KG1 (cell line): ENCODE measurements around the gene IL34.
"Not testable (repeated sequence)": the region's sequence is repeated elsewhere in the genome, so short reads cannot be mapped to it uniquely, and the experiment has no call there.

Experiments used
- DNase-seq: peaks from one replicate; lab custom pipeline; 2025; lab: John Stamatoyannopoulos, UW

Gene IL34

DNA sequence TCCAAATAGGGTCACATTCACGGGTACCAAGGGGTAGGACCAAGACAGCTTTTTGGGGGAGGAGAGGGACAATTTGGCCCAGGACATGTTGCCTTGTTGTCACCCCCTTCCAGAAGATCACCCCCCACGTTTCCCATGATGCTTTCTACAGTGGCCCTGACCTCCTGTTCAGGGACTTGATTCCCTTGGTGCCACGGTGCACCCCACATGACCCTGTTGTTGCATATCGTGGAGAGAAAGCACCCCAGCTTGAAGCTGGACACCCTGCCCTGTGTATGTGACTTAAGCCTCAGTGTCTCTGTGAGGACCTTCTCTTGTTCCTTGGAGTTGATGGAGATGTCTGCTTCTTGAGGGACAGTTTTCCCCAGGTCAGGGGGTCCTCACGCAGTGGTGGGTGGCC lies 12.6 kb downstream of the IL34 start:
- DNase-seq, result no peak

DNA sequence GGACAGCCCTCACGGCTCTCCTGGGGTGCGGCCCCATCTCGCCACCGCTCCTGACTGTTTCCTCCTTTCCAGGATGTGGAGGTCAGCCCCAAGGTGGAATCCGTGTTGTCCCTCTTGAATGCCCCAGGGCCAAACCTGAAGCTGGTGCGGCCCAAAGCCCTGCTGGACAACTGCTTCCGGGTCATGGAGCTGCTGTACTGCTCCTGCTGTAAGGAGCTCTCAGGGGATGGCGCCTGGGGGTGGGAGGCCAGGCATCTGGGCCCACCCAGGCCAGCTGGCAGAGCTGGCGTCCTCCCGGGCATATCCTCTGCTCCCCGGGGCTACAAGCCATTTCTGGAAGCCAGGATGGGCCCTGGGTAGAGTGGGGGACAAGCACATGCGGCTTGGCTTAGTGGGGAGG lies 13.2 kb downstream of the IL34 start:
- no peak for DNase-seq

DNA sequence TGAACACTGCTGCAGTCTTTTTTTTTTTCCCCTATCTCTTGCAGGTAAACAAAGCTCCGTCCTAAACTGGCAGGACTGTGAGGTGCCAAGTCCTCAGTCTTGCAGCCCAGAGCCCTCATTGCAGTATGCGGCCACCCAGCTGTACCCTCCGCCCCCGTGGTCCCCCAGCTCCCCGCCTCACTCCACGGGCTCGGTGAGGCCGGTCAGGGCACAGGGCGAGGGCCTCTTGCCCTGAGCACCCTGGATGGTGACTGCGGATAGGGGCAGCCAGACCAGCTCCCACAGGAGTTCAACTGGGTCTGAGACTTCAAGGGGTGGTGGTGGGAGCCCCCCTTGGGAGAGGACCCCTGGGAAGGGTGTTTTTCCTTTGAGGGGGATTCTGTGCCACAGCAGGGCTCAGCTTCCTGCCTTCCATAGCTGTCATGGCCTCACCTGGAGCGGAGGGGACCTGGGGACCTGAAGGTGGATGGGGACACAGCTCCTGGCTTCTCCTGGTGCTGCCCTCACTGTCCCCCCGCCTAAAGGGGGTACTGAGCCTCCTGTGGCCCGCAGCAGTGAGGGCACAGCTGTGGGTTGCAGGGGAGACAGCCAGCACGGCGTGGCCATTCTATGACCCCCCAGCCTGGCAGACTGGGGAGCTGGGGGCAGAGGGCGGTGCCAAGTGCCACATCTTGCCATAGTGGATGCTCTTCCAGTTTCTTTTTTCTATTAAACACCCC lies 13.8 kb downstream of the IL34 start:
- DNase-seq, result no peak

DNA sequence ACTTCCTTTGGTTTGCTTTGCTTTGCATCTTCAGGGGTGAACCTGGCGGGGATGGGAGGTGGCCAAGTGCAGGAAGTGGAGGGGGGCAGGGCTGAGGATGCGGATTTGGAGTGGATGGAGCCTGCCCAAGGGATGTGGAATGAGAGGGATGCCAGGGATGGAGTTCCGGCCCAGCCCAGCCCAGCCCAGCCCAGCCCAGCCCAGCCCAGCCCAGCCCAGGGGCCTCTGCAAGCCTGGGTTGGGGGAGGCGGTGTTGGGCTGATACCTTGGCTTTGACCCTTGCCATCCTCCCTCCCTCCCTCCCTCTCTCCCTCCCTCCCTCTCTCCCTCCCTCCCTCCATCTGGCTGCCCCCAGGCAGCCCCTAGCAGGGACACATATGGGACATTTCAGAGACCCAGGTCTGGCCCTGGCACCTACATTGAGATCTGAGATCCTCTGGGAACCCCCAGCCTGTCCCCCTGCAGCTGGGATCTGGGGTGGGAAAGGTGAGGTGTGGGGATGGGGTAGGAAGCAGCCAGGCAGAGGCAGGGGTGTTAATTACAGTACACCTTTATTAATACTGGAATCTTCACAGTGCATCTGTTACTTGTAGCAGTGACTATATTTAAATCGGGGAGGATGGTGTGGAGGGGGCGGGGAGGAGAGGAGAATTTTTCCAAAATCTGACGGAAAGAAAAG lies 14.5 kb downstream of the IL34 start:
- DNase-seq, result no peak

DNA sequence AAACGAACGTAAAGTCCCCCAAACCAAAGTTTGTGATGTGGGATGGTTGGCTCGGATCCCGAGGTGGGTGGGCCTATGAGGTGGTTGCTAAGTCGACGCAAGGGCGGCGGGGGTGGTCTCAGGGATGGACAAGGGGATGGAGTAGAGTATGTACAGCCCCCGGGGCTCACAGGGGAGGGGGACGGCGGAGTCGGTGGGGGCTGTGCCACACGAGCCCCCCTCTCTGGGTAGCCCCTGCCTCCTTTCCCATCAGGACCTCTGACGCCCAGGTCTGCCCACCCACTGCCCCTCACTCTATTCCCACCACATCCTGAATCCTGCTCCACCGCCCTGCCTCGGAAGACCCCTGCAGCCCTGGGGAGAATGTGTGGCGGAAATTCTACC lies 15.2 kb downstream of the IL34 start:
- no peak for DNase-seq

DNA sequence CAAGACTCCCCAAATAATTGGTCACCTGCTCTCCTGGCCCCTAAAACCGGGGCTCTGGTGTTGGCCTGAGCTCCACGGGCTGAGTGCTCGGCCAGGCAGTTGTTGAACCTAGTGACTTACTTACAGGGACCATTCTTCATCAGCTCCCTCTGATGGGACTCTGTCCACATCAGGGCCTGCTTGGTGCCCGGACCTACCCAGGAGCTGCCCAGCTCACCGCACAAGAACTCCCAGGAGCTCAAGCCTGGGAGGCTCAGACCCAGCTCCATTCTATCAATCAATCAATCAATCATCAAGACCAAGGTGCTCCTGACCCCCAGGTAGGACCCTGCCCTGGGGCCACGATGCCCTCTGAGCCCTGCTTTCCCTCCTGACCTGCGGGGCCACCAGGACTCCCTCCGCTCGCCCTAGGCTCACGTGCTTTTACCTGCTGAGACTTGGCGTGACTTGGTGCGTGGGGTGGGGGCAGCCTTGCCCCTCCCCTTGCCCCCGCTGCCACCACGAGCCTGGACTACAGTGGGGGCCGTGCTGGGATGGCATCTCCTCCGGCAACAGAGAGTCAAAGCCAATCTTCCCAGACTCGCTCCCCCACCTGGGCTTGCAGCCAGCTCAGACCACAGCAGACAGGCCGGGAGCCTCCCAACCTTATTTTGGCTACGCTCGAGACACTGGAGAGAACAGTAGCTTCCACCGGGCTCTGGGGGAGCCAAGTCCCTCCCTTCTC lies 15.7 kb downstream of the IL34 start:
- no peak for DNase-seq

DNA sequence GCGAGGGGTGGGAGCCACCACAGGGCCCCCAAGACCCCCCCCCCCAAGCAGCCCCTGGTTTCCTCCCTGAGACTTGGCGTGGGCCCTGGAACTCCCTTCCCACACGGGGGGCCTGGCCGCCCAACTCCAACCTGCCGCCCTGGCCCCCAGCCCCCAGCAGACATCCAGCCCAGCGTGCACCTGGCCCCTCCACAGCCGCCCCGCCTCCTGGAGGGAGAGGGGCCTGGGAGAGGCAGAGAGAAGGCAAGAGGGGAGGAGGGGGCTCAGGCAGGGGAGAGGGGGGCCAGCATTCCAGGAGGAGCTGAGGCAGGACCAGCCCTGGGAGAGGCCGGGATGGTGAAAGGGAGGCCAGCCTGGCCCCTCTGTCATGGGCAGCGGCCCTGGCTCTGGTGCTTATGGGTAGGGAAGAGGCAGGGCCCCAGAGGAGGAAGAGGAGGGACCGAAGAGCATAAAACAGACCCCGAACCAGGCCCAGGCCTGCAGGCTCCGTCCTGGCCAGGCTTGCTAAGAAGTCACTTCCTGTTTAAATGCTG lies 16.7 kb downstream of the IL34 start:
- no peak for DNase-seq

DNA sequence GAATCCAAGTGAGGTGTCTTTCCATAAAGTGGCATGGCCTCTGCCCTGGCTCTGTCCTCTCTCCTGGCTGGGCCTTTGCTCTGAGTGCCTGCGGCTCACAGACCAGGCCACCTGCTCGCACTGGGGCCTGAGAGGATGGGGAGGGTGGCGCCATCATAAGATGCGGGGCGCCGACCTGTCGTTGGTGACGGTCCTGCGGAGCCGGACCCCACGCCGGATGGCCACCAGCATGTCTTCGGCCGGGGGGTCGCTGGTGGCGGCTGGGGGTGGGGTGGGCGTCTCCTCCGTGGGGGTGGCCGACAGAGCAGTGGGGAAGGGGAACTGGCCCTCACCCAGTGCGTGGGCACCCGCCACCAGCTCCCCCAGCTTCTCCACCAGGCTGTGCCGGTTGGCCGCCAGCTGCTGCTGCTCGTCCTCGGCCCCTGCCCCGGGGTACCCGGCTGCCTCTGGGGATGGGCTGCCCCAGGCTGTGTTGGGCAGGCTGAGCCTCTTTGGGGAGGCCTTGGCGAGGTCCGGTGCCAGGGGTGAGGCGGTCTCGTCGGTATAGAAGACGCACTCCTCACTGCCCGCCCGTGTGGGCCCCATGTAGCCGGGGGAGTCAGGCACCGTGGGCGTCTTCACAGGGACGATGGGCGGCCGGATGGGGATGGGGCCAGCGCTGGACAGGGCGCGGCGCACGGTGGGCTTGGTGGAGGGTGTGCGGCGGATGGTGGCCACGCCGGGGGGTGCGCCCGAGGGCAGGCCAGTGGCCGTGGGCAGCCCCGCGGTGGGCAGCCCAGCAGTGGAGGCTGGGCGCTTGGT lies 17.4 kb downstream of the IL34 start:
- DNase-seq, result no peak

DNA sequence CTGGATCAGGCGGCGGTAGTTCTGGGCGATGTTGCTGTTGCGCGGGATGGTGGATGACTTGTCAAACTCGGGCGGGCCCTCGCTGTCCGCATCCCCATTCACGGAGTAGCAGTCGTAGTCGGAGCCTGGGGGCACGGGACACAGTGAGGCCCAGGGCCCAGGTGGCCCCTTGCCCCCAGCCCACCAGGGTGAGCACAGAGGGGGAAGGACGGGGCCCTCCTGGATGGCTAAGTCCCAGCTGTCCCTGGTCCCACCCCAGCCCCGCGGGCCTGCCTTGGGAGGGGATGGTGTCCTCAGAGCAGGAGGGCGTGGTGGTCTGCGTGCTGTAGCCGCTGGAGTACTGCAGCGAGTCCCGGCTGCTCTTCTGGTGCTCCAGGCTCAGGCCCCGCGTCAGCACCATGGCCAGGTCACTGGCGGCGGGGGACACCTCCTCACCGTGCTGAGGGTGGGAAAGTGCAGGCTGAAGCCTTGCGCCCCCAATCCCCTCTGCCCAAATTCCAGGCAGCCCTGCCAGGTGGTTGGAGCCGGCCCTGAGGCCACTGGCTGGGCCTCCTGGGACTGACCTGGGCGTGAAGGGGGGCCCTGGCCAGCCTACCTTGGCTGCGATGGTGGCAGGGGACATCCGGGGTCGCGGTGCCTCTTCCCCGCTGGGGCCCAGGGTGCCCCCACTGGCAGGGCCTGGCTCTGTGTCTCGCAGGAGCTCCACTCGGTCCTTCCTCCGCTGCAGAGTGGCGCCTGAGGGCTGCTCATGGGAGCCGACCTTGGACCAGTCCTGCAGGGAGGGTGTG lies 18.2 kb downstream of the IL34 start:
- DNase-seq, result no peak

DNA sequence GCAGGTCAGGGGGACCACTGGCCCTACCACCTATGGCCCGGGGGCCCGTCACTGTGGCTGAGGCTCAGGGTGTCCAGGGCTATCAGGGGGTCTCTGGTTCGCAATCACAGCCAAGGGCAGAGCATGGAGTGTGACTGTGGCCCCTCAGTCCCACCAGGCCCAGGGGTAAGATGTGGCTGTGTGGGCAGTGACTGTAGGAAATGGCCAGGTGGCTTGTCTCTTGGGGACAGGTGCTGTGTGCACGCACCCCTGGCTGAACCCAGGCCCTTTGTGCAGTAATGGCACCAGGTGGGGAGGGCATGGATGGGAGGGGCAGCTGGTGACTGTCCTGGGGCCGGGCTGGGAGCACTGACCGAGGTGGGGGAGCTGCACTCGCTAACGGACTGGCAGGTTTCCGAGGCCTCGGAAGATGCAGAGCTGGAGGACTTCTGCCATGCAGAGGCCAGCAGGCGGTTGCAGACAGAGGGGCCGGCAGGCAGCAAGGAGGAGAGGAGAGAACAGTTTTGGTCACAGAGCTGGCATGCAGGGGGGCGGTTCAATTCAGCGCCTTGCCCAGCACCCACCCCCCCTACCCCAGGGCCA lies 18.8 kb downstream of the IL34 start:
- no peak for DNase-seq

DNA sequence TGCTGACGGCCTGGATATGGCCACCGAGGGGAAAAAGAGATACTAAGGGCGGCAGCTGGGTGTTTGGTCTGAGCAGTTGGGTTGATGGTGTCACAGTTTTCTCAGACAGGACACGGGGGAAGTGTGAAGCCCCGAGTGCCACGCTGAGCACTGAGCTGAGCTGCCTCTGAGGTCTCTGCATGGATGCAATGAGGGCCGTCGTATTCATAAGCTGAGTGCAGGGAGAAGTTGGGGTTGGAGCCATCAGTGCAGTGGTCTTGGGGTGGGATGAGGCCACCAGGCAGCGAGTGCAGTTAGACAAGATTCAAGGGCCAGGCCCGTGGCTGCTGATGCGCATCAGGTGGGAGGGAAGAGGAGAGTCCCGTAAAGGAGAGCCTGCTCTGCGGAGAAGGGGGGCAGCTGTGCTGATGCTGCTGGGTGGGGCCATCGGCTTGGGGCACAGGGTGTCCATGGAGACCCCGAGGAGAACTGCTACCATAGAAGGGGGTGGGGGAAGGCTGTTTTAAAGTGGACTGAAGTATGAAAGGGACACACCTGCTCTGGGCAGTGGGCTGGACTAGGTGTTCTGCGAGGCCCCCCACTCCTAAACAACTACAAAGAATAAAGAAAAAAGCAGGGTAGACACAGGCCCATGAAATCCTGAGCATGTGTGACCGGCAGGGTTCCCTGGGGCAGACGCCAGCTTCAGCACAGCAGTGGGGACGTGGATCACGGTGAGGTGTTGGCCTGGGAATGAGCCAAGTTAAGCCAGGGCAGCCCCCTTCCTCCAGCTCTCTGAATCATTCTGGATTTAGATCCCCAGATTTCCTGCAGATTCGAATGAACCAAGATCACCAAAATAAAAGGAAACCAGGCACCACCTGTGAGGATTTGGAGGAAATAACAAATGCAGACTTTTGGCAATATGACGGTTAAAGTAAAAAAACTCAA lies 19.7 kb downstream of the IL34 start:
- DNase-seq, result no peak

DNA sequence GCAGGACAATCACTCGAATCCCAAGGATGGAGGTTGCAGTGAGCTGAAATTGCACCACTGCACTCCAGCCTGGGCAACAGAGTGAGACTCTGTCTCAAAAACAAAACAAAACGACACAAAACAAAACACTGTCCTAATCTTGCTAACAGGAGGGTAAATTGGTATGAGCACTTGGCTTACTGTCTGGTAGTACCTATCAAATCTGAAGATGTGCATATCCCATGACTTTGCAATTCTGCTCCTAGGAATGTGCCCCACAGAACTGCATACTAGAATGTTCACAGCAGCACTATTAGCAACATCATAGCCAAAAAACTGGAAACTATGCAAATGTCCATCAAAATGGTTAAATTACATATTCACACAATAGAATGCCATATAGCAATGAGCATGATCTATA lies 23.8 kb downstream of the IL34 start:
- DNase-seq, result no peak

DNA sequence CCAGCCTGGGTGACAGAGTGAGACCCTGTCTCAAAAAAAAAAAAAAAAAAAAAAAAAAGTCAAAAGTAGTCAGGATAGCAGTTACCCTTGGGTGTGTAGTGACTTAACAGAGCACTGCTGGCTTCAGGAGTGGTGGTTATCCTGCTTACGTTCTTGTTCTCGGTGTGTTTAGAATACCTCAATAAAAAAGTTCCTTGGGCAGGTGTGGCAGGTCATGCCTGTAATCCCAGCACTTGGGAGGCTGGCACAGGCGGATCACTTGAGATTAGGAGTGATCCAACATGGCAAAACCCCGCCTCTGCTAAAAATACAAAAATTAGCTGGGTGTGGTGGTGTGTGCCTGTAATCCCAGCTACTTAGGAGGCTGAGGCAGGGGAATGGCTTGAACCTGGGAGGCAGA lies 24.6 kb downstream of the IL34 start:
- DNase-seq, result not testable (repeated sequence)

DNA sequence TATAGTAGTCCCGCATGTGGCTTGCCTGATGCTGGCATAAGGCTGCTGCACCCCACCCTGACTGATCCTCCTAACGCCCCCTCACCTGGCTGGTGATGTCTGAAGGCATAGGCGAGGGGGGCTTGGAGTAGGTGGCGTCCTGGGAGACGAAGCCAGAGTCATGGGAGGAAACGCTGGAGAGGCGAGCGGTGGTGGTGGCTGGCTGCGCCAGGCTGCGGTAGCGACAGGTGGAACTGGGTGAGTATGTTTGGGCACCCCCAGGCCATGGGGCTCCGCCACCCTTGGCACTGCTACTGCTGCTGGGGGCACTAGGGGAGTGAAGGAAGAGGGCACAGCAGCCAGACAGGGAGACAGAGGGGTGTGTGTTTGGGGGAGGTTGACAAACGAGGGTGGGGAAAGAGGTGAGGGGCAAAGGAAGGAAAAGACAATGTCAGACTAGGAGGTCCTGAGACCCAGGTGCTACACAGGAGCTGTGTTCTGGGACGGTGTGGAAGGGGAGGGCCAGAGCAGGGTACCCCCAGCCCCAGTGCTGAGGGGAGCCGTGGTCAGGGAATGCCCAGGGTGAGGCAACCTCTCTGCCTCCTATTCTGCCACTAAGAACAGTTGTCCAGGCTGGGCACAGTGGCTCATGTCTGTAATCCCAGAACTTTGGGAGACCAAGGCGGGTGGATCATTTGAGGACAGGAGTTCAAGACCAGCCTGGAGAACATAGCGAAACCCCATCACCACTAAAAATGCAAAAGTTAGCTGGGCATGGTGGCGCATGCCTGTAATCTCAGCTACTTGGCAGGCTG lies 28.1 kb downstream of the IL34 start:
- no peak for DNase-seq

DNA sequence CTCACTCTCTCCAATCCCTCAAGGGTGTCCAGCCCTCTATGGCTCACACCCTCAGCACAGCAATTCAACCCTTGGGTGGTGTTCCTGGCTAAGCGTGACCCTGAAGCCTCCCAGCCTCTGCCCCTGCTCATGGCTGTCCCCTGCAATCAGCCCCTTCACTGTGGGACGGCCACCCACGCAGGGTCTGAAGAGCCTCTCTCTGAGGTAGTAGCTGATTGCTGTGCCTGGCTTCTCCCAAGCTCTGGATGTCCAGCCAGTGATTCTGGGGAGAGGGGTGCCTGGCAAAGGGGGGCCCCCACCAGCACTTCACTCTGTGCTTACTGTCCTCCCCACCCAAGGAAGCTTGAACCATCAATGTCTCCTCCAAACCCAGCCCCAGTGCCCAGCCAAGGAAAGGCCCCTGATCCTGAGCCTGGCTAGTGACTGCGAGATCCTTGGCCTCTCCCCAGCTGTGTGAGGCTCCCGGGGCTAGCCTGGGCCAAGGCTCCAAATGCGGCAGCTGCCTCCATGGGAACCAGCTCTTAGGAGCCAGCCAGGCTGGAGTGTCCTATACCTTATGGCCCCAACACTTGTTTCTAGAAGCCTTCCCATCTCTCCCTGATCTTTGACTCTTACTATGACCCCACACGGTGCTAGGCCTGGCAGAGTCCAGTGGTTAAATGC lies 29.6 kb downstream of the IL34 start:
- no peak for DNase-seq

DNA sequence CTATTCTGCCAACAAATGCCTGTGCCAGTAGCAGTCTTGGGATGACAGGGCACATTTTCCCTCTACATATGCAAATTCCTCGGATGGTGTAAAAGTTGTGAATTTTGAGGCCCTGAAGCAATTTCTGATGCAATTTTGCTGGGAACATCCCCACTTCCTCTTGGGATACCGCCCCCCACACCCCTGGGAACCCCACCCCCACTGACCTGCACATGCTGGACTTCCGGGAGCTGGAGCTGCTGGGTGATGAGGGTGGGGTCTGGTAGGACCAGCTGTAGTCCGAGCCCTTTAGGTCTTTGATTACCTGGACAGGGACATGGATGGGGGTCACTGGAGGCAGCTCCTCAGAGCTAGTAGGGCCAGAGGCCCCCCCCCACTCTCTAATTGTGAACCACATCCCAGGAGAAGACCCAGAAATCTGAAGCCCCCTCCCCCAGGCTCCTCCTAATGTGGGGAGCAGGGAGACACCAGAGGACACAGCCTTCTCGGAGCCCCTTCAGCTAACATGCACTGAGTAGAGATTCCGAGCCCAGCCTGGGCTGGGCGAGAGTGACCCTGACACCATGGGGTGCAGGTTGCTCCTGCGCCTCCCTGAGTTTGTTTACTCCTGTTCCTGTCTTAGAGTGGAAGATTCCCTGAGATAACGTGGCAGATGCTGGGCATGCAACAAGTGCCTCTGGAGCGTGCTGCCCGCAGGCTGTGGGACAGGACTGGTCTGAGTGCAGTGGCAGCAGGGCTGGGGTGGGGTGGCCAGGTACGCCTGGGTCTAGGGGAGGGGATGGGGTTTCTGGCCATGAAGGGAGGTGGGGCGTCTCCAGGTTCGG lies 30.5 kb downstream of the IL34 start:
- DNase-seq, result no peak

DNA sequence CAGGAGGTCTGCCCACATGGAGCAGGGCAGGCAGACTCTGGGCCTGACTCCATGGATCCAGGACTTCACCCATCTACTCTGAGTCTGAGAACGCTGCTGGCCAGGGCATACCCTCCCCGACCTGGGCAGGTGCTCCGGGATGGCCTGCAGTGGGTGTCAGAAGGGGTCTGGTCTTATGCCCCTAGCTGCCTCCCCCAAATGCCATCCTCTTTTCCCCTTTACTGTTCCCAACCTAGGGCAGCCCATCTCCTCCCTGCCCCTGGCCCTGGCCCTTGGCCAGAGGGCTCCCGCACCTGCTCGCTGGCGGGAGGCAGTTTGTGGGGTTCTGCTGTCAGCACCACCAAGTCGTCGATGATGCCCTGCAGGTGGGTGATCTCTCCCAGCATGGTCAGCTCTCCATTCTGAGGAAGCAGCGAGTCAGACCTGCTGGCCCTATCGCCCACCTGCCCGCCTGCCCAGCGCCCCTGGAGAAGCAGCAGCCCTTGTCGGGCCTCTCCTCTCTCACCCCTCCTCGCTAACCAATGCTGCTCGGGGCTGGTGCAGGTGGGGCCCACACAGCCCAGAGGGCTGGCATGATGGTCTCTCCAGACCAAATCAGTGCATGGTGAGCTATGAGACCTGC lies 31.3 kb downstream of the IL34 start:
- no peak for DNase-seq
